Measurements from ENCODE around the gene CDK2. TPM values are rescaled to one million over a fixed set of nuclear protein-coding genes. Genes with fewer than 3 reads are reported as not detected.
A peak's percentile ranks its signal among the peaks of the same experiment; 100 is the strongest.

Gene CDK2
- polyA plus RNA-seq, 4 donors, result 7.6 to 69.3 (median 15.3) TPM

- Histone ChIP-seq H3K27ac (ENCODE audit: low read depth in 1 of 3, low read length in 2 of 3) (peak within 1 kb of the TSS; percentile 58 to 83 (median 76)), H3K9me3 (ENCODE audit: control insufficient read depth in 2 of 2, insufficient read depth in 1 of 2, low read depth in 1 of 2, low read length in 1 of 2) (no peaks in the 10 kb centered on the region), H3K4me3 (ENCODE audit: low read depth in 1 of 3, low read length in 3 of 3) (peak within 1 kb of the TSS; percentile 75 to 91 (median 78)), H3K27me3 (ENCODE audit: control insufficient read depth in 3 of 3, insufficient read depth in 3 of 3, low read length in 3 of 3) (no peaks in the 10 kb centered on the region), H3K4me1 (ENCODE audit: control insufficient read depth in 3 of 3, insufficient read depth in 2 of 3, low read depth in 1 of 3, low read length in 2 of 3) (peaks cover 0 to 20% (median 8%) of the 10 kb centered on the region in 3 donors), H3K36me3 (ENCODE audit: control insufficient read depth in 3 of 3, insufficient read depth in 2 of 3, low read depth in 1 of 3, low read length in 3 of 3) (peaks cover 0 to 10% (median 0%) of the 10 kb centered on the region in 3 donors)
- DNase-seq (no peak), FAIRE-seq (no peak)
- 5 to 10% (median 7%) methylated on average over 3 to 4 of the region's 4 CpGs for WGBS, 3 donors
Observed at GRCh38 chr12:55965941-55966407, 656 bp upstream of the CDK2 start, which contains the start of gene PMEL. PMEL (minus strand) TSS chr12:55966042; CDS start chr12:55966011, 31 bp downstream.

- peaks cover 0 to 32% (median 8%) of the 10 kb centered on the region in 3 donors for H3K4me1 ChIP-seq (ENCODE audit: control insufficient read depth in 3 of 3, insufficient read depth in 2 of 3, low read depth in 1 of 3, low read length in 2 of 3)
- 81 to 94% (median 91%) methylated on average over 4 of the region's 4 CpGs for WGBS, 3 donors
Observed at GRCh38 chr12:55969356-55969755, 2.7 kb downstream of the CDK2 start.

GRCh38 chr12:55970775-55971174 is 4.1 kb downstream of the CDK2 start:
- H3K4me1 ChIP-seq (ENCODE audit: control insufficient read depth in 3 of 3, insufficient read depth in 2 of 3, low read depth in 1 of 3, low read length in 2 of 3), result peaks cover 0 to 33% (median 8%) of the 10 kb centered on the region in 3 donors
- H3K27me3 ChIP-seq (ENCODE audit: control insufficient read depth in 3 of 3, insufficient read depth in 3 of 3, low read length in 3 of 3), result no peaks in the 10 kb centered on the region
- H3K9me3 ChIP-seq (ENCODE audit: control insufficient read depth in 2 of 2, insufficient read depth in 1 of 2, low read depth in 1 of 2, low read length in 1 of 2), result no peaks in the 10 kb centered on the region
- 85 to 93% (median 90%) methylated on average over 7 of the region's 7 CpGs for WGBS, 3 donors
- no peak for FAIRE-seq
- H3K4me3 ChIP-seq (ENCODE audit: low read depth in 1 of 3, low read length in 3 of 3), result no peak overlapping the region
- no peak overlapping the region for H3K27ac ChIP-seq (ENCODE audit: low read depth in 1 of 3, low read length in 2 of 3)
- H3K36me3 ChIP-seq (ENCODE audit: control insufficient read depth in 3 of 3, insufficient read depth in 2 of 3, low read depth in 1 of 3, low read length in 3 of 3), result peaks cover 0 to 16% (median 0%) of the 10 kb centered on the region in 3 donors
- DNase-seq, result no peak

More at GRCh38 chr12:55969356-55969755, 2.7 kb downstream of the CDK2 start:
- no peak for DNase-seq
- no peak for FAIRE-seq
- H3K27ac ChIP-seq (ENCODE audit: low read depth in 1 of 3, low read length in 2 of 3), result no peak overlapping the region
- peaks cover 0 to 16% (median 0%) of the 10 kb centered on the region in 3 donors for H3K36me3 ChIP-seq (ENCODE audit: control insufficient read depth in 3 of 3, insufficient read depth in 2 of 3, low read depth in 1 of 3, low read length in 3 of 3)
- no peaks in the 10 kb centered on the region for H3K27me3 ChIP-seq (ENCODE audit: control insufficient read depth in 3 of 3, insufficient read depth in 3 of 3, low read length in 3 of 3)
- H3K9me3 ChIP-seq (ENCODE audit: control insufficient read depth in 2 of 2, insufficient read depth in 1 of 2, low read depth in 1 of 2, low read length in 1 of 2), result no peaks in the 10 kb centered on the region
- no peak overlapping the region for H3K4me3 ChIP-seq (ENCODE audit: low read depth in 1 of 3, low read length in 3 of 3)

GRCh38 chr12:55972042-55972441 is 5.4 kb downstream of the CDK2 start:
- Histone ChIP-seq H3K27ac (ENCODE audit: low read depth in 1 of 3, low read length in 2 of 3) (peak overlapping the region; percentile 26 to 93 (median 60)), H3K27me3 (ENCODE audit: control insufficient read depth in 3 of 3, insufficient read depth in 3 of 3, low read length in 3 of 3) (no peaks in the 10 kb centered on the region), H3K4me3 (ENCODE audit: low read depth in 1 of 3, low read length in 3 of 3) (no peak overlapping the region), H3K9me3 (ENCODE audit: control insufficient read depth in 2 of 2, insufficient read depth in 1 of 2, low read depth in 1 of 2, low read length in 1 of 2) (no peaks in the 10 kb centered on the region), H3K36me3 (ENCODE audit: control insufficient read depth in 3 of 3, insufficient read depth in 2 of 3, low read depth in 1 of 3, low read length in 3 of 3) (peaks cover 0 to 19% (median 0%) of the 10 kb centered on the region in 3 donors), H3K4me1 (ENCODE audit: control insufficient read depth in 3 of 3, insufficient read depth in 2 of 3, low read depth in 1 of 3, low read length in 2 of 3) (peaks cover 0 to 31% (median 8%) of the 10 kb centered on the region in 3 donors)
- peak in 1 of 2 donors; percentile 59 for DNase-seq
- no peak for FAIRE-seq
- WGBS, 3 donors, result 42 to 57% (median 43%) methylated on average over 3 of the region's 3 CpGs

- DNase-seq (no peak), FAIRE-seq (no peak)
- H3K27ac ChIP-seq (ENCODE audit: low read depth in 1 of 3, low read length in 2 of 3), result peak overlapping the region; percentile 87 to 94 (median 93)
- H3K4me3 ChIP-seq (ENCODE audit: low read depth in 1 of 3, low read length in 3 of 3), result peak overlapping the region in 2 of 3 donors; percentile 63 to 66
- H3K4me1 ChIP-seq (ENCODE audit: control insufficient read depth in 3 of 3, insufficient read depth in 2 of 3, low read depth in 1 of 3, low read length in 2 of 3), result peaks cover 0 to 28% (median 6%) of the 10 kb centered on the region in 3 donors
- H3K27me3 ChIP-seq (ENCODE audit: control insufficient read depth in 3 of 3, insufficient read depth in 3 of 3, low read length in 3 of 3), result no peaks in the 10 kb centered on the region
- H3K9me3 ChIP-seq (ENCODE audit: control insufficient read depth in 2 of 2, insufficient read depth in 1 of 2, low read depth in 1 of 2, low read length in 1 of 2), result no peaks in the 10 kb centered on the region
- WGBS, 3 donors, result 10 to 36% (median 19%) methylated on average over 1 of the region's 1 CpG
- peaks cover 0 to 20% (median 0%) of the 10 kb centered on the region in 3 donors for H3K36me3 ChIP-seq (ENCODE audit: control insufficient read depth in 3 of 3, insufficient read depth in 2 of 3, low read depth in 1 of 3, low read length in 3 of 3)
Observed at GRCh38 chr12:55972456-55972855, 5.8 kb downstream of the CDK2 start.

- Histone ChIP-seq H3K4me3 (ENCODE audit: low read depth in 1 of 3, low read length in 3 of 3) (peak overlapping the region; percentile 28 to 66 (median 63)), H3K27me3 (ENCODE audit: control insufficient read depth in 3 of 3, insufficient read depth in 3 of 3, low read length in 3 of 3) (no peaks in the 10 kb centered on the region), H3K9me3 (ENCODE audit: control insufficient read depth in 2 of 2, insufficient read depth in 1 of 2, low read depth in 1 of 2, low read length in 1 of 2) (no peaks in the 10 kb centered on the region), H3K27ac (ENCODE audit: low read depth in 1 of 3, low read length in 2 of 3) (peak overlapping the region; percentile 87 to 94 (median 93)), H3K36me3 (ENCODE audit: control insufficient read depth in 3 of 3, insufficient read depth in 2 of 3, low read depth in 1 of 3, low read length in 3 of 3) (peaks cover 0 to 22% (median 0%) of the 10 kb centered on the region in 3 donors), H3K4me1 (ENCODE audit: control insufficient read depth in 3 of 3, insufficient read depth in 2 of 3, low read depth in 1 of 3, low read length in 2 of 3) (peaks cover 0 to 22% (median under 1%) of the 10 kb centered on the region in 3 donors)
- WGBS, 3 donors, result 0 to 1% (median 1%) methylated on average over 18 of the region's 18 CpGs
- no peak for DNase-seq
- no peak for FAIRE-seq
Observed at GRCh38 chr12:55972911-55973598, 6.4 kb downstream of the CDK2 start.

- FAIRE-seq (peak; percentile 93), DNase-seq (peak; percentile 99 to 100)
Observed at GRCh38 chr12:55973599-55974307, 7.1 kb downstream of the CDK2 start, which contains the start of gene RAB5B. RAB5B (plus strand) TSS chr12:55974078; CDS start chr12:55986961, 12,883 bp downstream.

GRCh38 chr12:55974308-55974730 is 7.7 kb downstream of the CDK2 start:
- Histone ChIP-seq H3K9me3 (ENCODE audit: control insufficient read depth in 2 of 2, insufficient read depth in 1 of 2, low read depth in 1 of 2, low read length in 1 of 2) (no peaks in the 10 kb centered on the region), H3K27me3 (ENCODE audit: control insufficient read depth in 3 of 3, insufficient read depth in 3 of 3, low read length in 3 of 3) (no peaks in the 10 kb centered on the region), H3K27ac (ENCODE audit: low read depth in 1 of 3, low read length in 2 of 3) (peak overlapping the region; percentile 82 to 98 (median 95)), H3K4me3 (ENCODE audit: low read depth in 1 of 3, low read length in 3 of 3) (peak overlapping the region; percentile 96 to 97 (median 97)), H3K36me3 (ENCODE audit: control insufficient read depth in 3 of 3, insufficient read depth in 2 of 3, low read depth in 1 of 3, low read length in 3 of 3) (peaks cover 0 to 24% (median 2%) of the 10 kb centered on the region in 3 donors), H3K4me1 (ENCODE audit: control insufficient read depth in 3 of 3, insufficient read depth in 2 of 3, low read depth in 1 of 3, low read length in 2 of 3) (peaks cover 0 to 18% (median 0%) of the 10 kb centered on the region in 3 donors)
- 0 to 1% (median 0%) methylated on average over 13 to 15 of the region's 15 CpGs for WGBS, 3 donors
- DNase-seq, result peak in 1 of 2 donors; percentile 70
- no peak for FAIRE-seq

More at GRCh38 chr12:55973599-55974307, 7.1 kb downstream of the CDK2 start, which contains the start of gene RAB5B:
- 0% methylated on average over 34 to 39 of the region's 39 CpGs for WGBS, 3 donors
- Histone ChIP-seq H3K27me3 (ENCODE audit: control insufficient read depth in 3 of 3, insufficient read depth in 3 of 3, low read length in 3 of 3) (no peaks in the 10 kb centered on the region), H3K9me3 (ENCODE audit: control insufficient read depth in 2 of 2, insufficient read depth in 1 of 2, low read depth in 1 of 2, low read length in 1 of 2) (no peaks in the 10 kb centered on the region), H3K4me1 (ENCODE audit: control insufficient read depth in 3 of 3, insufficient read depth in 2 of 3, low read depth in 1 of 3, low read length in 2 of 3) (peaks cover 0 to 18% (median 0%) of the 10 kb centered on the region in 3 donors), H3K36me3 (ENCODE audit: control insufficient read depth in 3 of 3, insufficient read depth in 2 of 3, low read depth in 1 of 3, low read length in 3 of 3) (peaks cover 0 to 24% (median 0%) of the 10 kb centered on the region in 3 donors), H3K4me3 (ENCODE audit: low read depth in 1 of 3, low read length in 3 of 3) (peak within 1 kb of the TSS; percentile 96 to 97 (median 97)), H3K27ac (ENCODE audit: low read depth in 1 of 3, low read length in 2 of 3) (peak within 1 kb of the TSS; percentile 94 to 98 (median 95))

All from small intestine (tissue), 7 donors.